Parathyroid adenoma (tissue), 2 donors: ENCODE results near the gene SCAND1.

Source experiments
- H2AFZ ChIP-seq: fragments of 300-600 bp; sonication (generic); one replicate; pipeline ENCODE4 v1.7.0; 2017; ENCODE audit warnings: antibody characterized with exemption, mild to moderate bottlenecking
- H3K27ac ChIP-seq: fragments of 300-600 bp; sonication (generic); one replicate; pipeline ENCODE4 v1.7.0; 2017
- H3K27me3 ChIP-seq: fragments of 300-600 bp; sonication (generic); one replicate; pipeline ENCODE4 v1.7.0; 2017; ENCODE audit warnings: low read length; ENCODE audit not compliant: control insufficient read depth, insufficient read depth
- H3K36me3 ChIP-seq: fragments of 300-600 bp; sonication (generic); one replicate; pipeline ENCODE4 v1.7.0; 2017; ENCODE audit warnings: low read length; ENCODE audit not compliant: control insufficient read depth, insufficient read depth
- H3K4me1 ChIP-seq: fragments of 300-600 bp; sonication (generic); one replicate; pipeline ENCODE4 v1.7.0; 2017; ENCODE audit warnings: control low read depth
- H3K4me2 ChIP-seq: fragments of 300-600 bp; sonication (generic); one replicate; pipeline ENCODE4 v1.7.0; 2017; ENCODE audit warnings: low read length
- H3K4me3 ChIP-seq: fragments of 300-600 bp; sonication (generic); one replicate; pipeline ENCODE4 v1.7.0; 2017; ENCODE audit warnings: low read depth, low read length
- H3K79me2 ChIP-seq: fragments of 300-600 bp; sonication (generic); one replicate; pipeline ENCODE4 v1.7.0; 2017; ENCODE audit warnings: control low read depth
- H3K9ac ChIP-seq: fragments of 300-600 bp; sonication (generic); one replicate; pipeline ENCODE4 v1.7.0; 2017; ENCODE audit warnings: mild to moderate bottlenecking
- H3K9me3 ChIP-seq: fragments of 300-600 bp; sonication (generic); one replicate; pipeline ENCODE4 v1.7.0; 2017; ENCODE audit warnings: low read length; ENCODE audit not compliant: control insufficient read depth
- CTCF ChIP-seq: fragments of 300-600 bp; sonication (generic); IDR thresholded peaks from one replicate; pipeline ENCODE4 v1.7.0; 2017; ENCODE audit warnings: antibody characterized with exemption, mild to moderate bottlenecking
- donor health status: primary hyperparathyroidism.

The SCAND1 gene

GRCh38 chr20:35909796-35910195 lies 44.5 kb downstream of the SCAND1 start:
- H3K27me3 ChIP-seq = no peaks in the 10 kb centered on the region
- H3K4me1 ChIP-seq = no peaks in the 10 kb centered on the region
- H3K9ac ChIP-seq = no peak overlapping the region
- TF ChIP-seq CTCF = no peak
- H3K36me3 ChIP-seq = no peaks in the 10 kb centered on the region
- no peak overlapping the region for H2AFZ ChIP-seq
- no peak overlapping the region for H3K27ac ChIP-seq
- no peak overlapping the region for H3K4me3 ChIP-seq
- H3K79me2 ChIP-seq = peaks cover 13% of the 10 kb centered on the region
- H3K4me2 ChIP-seq = no peak overlapping the region
- no peaks in the 10 kb centered on the region for H3K9me3 ChIP-seq

- Histone ChIP-seq H3K36me3 (no peaks in the 10 kb centered on the region), H3K4me2 (no peak overlapping the region), H3K79me2 (peaks cover 14% of the 10 kb centered on the region), H3K27ac (no peak overlapping the region), H2AFZ (no peak overlapping the region), H3K4me1 (no peaks in the 10 kb centered on the region), H3K4me3 (no peak overlapping the region), H3K9me3 (no peaks in the 10 kb centered on the region), H3K27me3 (no peaks in the 10 kb centered on the region), H3K9ac (no peak overlapping the region)
- TF ChIP-seq CTCF = no peak
Measured at GRCh38 chr20:35909176-35909575, 45.1 kb downstream of the SCAND1 start.

- TF ChIP-seq CTCF = no peak
- H3K9me3 ChIP-seq = no peaks in the 10 kb centered on the region
- H3K27me3 ChIP-seq = no peaks in the 10 kb centered on the region
- no peak overlapping the region for H2AFZ ChIP-seq
- H3K4me3 ChIP-seq = no peak overlapping the region
- H3K27ac ChIP-seq = no peak overlapping the region
- no peak overlapping the region for H3K4me2 ChIP-seq
- H3K36me3 ChIP-seq = no peaks in the 10 kb centered on the region
- H3K4me1 ChIP-seq = no peaks in the 10 kb centered on the region
- peaks cover 14% of the 10 kb centered on the region for H3K79me2 ChIP-seq
- H3K9ac ChIP-seq = no peak overlapping the region
Measured at GRCh38 chr20:35908007-35908406, 46.3 kb downstream of the SCAND1 start.

GRCh38 chr20:35907017-35907701 lies 47.1 kb downstream of the SCAND1 start:
- H3K79me2 ChIP-seq = peaks cover 14% of the 10 kb centered on the region
- H3K27me3 ChIP-seq = no peaks in the 10 kb centered on the region
- no peak overlapping the region for H2AFZ ChIP-seq
- no peaks in the 10 kb centered on the region for H3K36me3 ChIP-seq
- no peak overlapping the region for H3K4me2 ChIP-seq
- H3K4me1 ChIP-seq = no peaks in the 10 kb centered on the region
- TF ChIP-seq CTCF = no peak
- no peak overlapping the region for H3K9ac ChIP-seq
- H3K27ac ChIP-seq = no peak overlapping the region
- H3K4me3 ChIP-seq = no peak overlapping the region
- no peaks in the 10 kb centered on the region for H3K9me3 ChIP-seq
